Testis (tissue), 3 donors: Measurements from ENCODE around the gene PRPF40A. TPM values are rescaled to one million over a fixed set of nuclear protein-coding genes. Genes with fewer than 3 reads are reported as not detected.
"Not testable (repeated sequence)": the region's sequence is repeated elsewhere in the genome, so short reads cannot be mapped to it uniquely, and the experiment has no call there.

ENCODE experiments used
- DNase-seq: peaks from one replicate; pipeline ENCODE4 v3.0.0-alpha.2; 2019
- H3K27ac ChIP-seq, 2 donors: fragments of 200-600 bp; sonication (generic); one replicate each; pipeline ENCODE4 v1.5.1; 2019
- H3K27me3 ChIP-seq: fragments of 200-600 bp; sonication (generic); one replicate; pipeline ENCODE4 v1.5.1; 2019
- H3K36me3 ChIP-seq: fragments of 200-600 bp; sonication (generic); one replicate; pipeline ENCODE4 v1.5.1; 2017; ENCODE audit warnings: low read depth; ENCODE audit errors: missing control alignments
- H3K4me1 ChIP-seq: fragments of 200-600 bp; sonication (generic); one replicate; pipeline ENCODE4 v1.5.1; 2019
- H3K4me3 ChIP-seq, 2 donors: fragments of 200-600 bp; sonication (generic); one replicate each; pipeline ENCODE4 v1.5.1; 2017 to 2019
- H3K9me3 ChIP-seq: fragments of 200-600 bp; sonication (generic); one replicate; pipeline ENCODE4 v1.5.1; 2017
- POLR2A ChIP-seq: fragments of 450-650 bp; IDR thresholded peaks from one replicate; pipeline ENCODE4 v1.6.1; 2017; ENCODE audit warnings: antibody characterized with exemption, mild to moderate bottlenecking, moderate library complexity
- WGBS, 2 donors: methylation state at CpG; one replicate each; pipeline ENCODE4 v1.1.5; 2018; 5-methylcytosine and 5-hydroxymethylcytosine counted together
- intact Hi-C: fragments of 100-400 bp; cut with DNase I; formaldehyde crosslinking; loops from one replicate; pipeline ENCODE4 v1.15.1; 2023; ENCODE audit warnings: low total_unique reads
- polyA plus RNA-seq: library from polyadenylated mRNA; stranded (reverse); fragments of 350-450 nt; fragmentation: Illumina TruSeq; extraction: RNeasy Lipid Tissue Mini Kit (QIAGEN cat#74804); gene quantifications from one replicate; pipeline ENCODE4 v1.2.3, GENCODE V29; 2014; ENCODE audit warnings: low read depth, low replicate concordance; ENCODE audit not compliant: insufficient read depth
- total RNA-seq, 2 donors: library from RNA; depleted of rRNA; stranded (reverse); fragments of >200 nt; gene quantifications; one replicate each; pipeline ENCODE4 v1.2.3, GENCODE V29; 2016
- TF ChIP-seq, protein P1 (sequence below), 3 experiments: fragments of 450-650 bp in 2 of 3; fragments of 200-600 bp in 1 of 3; sonication (generic) in 1 of 3; IDR thresholded peaks; one replicate each; pipeline ENCODE4 v1.5.1; 2016 to 2019; ENCODE audit warnings: antibody characterized with exemption in 3 of 3, mild to moderate bottlenecking in 2 of 3, moderate library complexity in 1 of 3

The PRPF40A gene
- total and polyA plus RNA-seq, 3 donors from 2014 or later, result 33.1 to 116 (median 107) TPM

DNA sequence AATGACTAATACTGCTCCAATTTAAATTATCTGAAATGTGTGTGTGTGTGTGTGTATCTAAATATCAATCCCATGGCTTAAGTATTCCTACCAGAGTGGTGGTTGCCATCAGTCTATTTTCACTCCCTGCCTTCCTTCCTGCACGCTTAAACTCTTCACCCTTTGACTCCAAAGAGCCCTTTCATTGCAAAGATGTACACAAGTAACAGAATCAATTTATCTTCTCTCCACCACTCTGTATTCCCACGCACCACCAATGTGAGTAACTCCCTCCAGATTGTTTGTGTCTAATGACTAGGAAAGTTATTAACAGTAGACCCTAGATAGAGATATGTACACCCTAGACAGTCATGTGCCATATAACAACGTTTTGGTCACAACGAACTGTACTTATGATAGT lies 44.0 kb upstream of the PRPF40A start:
- WGBS, 2 donors, result 44 to 70% methylated on average over 4 of the region's 4 CpGs
- H3K9me3 ChIP-seq, result no peaks in the 10 kb centered on the region
- TF ChIP-seq, protein P1, sequence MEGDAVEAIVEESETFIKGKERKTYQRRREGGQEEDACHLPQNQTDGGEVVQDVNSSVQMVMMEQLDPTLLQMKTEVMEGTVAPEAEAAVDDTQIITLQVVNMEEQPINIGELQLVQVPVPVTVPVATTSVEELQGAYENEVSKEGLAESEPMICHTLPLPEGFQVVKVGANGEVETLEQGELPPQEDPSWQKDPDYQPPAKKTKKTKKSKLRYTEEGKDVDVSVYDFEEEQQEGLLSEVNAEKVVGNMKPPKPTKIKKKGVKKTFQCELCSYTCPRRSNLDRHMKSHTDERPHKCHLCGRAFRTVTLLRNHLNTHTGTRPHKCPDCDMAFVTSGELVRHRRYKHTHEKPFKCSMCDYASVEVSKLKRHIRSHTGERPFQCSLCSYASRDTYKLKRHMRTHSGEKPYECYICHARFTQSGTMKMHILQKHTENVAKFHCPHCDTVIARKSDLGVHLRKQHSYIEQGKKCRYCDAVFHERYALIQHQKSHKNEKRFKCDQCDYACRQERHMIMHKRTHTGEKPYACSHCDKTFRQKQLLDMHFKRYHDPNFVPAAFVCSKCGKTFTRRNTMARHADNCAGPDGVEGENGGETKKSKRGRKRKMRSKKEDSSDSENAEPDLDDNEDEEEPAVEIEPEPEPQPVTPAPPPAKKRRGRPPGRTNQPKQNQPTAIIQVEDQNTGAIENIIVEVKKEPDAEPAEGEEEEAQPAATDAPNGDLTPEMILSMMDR (IDR thresholded peaks at IDR 0.05), result no peak
- no peak for TF ChIP-seq POLR2A
- H3K4me3 ChIP-seq, result no peak overlapping the region
- no peaks in the 10 kb centered on the region for H3K27me3 ChIP-seq
- no peak overlapping the region for H3K27ac ChIP-seq
- no peak for DNase-seq
- no peaks in the 10 kb centered on the region for H3K36me3 ChIP-seq
- intact Hi-C loops, result no loop called here
- no peaks in the 10 kb centered on the region for H3K4me1 ChIP-seq

DNA sequence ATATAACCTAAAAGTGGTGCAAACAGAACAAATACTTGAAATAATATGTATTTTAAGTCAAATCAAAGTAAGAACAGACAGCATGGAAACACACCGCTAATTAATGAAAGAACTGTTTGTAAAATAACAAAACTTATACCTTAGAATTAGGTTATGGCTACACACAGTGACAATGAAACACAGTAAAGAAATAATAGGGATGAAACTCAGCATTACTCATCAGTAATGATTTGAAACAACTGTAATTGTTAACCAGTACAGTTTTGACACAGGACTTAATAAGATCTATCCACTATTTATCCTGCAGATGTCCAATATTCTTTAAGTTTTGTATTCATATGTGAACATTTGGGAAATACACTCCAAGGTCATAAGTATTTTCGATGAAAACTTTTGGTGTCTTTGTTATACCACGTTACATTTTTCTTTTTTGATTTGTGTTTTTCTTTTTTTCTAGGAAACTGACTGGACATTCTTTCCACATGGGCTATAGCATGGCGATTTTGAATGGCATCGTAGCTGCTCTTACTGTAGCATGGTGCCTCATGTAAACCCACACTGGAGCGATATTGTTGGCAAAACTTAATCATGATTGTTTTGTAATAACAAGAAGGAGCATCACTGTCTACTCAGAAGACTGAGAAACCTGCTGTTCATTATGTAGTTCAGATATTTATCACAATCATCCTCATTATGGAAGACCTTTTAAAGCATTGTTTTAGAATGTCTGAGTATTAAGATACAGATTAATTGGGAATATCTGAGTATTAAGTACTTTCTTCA lies 42.2 kb upstream of the PRPF40A start:
- H3K27ac ChIP-seq, result no peak overlapping the region
- H3K4me1 ChIP-seq, result no peaks in the 10 kb centered on the region
- H3K4me3 ChIP-seq, result no peak overlapping the region
- no peaks in the 10 kb centered on the region for H3K27me3 ChIP-seq
- TF ChIP-seq, protein P1 (IDR thresholded peaks at IDR 0.05), result no peak
- no peak for TF ChIP-seq POLR2A
- no peaks in the 10 kb centered on the region for H3K36me3 ChIP-seq
- intact Hi-C loops, result no loop called here
- H3K9me3 ChIP-seq, result no peaks in the 10 kb centered on the region
- 93 to 95% methylated on average over 6 of the region's 6 CpGs for WGBS, 2 donors
- no peak for DNase-seq

DNA sequence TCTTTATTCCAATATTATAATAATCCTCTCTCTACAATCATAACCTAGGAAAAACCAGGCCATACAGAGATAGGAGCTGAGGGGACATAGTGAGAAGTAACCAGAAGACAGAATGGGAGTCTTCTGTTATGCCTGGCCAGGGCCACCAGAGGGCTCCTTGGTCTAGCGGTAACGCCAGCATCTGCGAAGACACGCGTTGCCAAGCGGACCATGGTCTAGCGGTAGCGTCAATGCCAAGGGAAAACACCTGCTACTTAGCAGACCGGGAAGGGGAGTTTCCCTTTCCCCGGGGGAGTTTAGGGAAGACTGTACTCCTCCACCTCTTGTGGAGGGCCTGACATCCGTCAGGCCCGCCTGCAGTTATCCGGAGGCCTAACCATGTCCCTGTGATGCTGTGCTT lies 37.8 kb upstream of the PRPF40A start:
- no peaks in the 10 kb centered on the region for H3K36me3 ChIP-seq
- no peaks in the 10 kb centered on the region for H3K4me1 ChIP-seq
- no peaks in the 10 kb centered on the region for H3K27me3 ChIP-seq
- intact Hi-C loops, result no loop called here
- no peak for TF ChIP-seq POLR2A
- TF ChIP-seq, protein P1 (IDR thresholded peaks at IDR 0.05), result peak in 1 of 3 experiments; percentile 23
- no peak overlapping the region for H3K4me3 ChIP-seq
- 78 to 81% methylated on average over 13 of the region's 13 CpGs for WGBS, 2 donors
- H3K9me3 ChIP-seq, result no peaks in the 10 kb centered on the region
- peak; percentile 35 for DNase-seq
- H3K27ac ChIP-seq, result no peak overlapping the region

DNA sequence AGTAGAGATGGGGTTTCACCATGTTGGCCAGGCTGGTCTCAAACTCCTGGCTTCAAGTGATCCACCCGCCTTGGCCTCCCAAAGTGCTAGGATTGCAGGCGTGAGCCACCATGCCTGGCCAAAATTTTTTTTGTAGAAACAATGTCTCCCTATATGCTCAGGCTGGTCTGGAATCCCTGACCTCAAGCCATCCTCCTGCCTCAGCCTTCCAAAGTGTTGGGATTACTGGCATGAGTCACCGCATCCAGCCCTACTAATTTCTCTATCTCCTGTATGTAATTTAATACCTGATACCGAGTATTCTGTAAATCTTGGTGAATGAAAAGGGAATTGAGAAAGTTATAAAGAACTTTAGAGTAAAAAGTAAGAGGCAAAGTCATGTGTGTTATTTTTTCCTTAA lies 30.5 kb upstream of the PRPF40A start:
- H3K9me3 ChIP-seq, H3K27me3 ChIP-seq, H3K4me1 ChIP-seq, H3K4me3 ChIP-seq, intact Hi-C loops, DNase-seq, H3K36me3 ChIP-seq: not testable (repeated sequence)
- H3K27ac ChIP-seq, result peak overlapping the region in 1 of 2 donors; percentile 34
- 82 to 83% methylated on average over 4 of the region's 4 CpGs for WGBS, 2 donors

DNA sequence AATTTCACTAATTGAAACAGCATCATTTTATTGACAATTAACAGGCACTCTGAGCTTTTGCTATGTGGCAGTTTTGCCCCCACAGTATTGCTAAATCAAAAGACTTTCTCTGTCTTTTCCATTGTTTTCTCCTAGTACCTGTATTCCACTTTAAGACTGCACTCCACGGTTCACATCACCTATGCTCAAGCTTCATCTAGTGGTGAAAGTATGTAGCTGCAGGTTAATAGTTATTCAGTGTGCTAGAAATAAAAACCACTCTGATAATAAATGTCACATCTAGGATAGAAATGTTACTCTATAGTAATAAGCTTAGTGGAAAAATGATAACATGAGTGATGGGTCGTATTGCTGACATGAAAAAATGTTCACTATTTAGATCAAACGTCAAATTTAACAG lies 25.7 kb upstream of the PRPF40A start:
- Histone ChIP-seq H3K4me1 (no peaks in the 10 kb centered on the region), H3K36me3 (no peaks in the 10 kb centered on the region), H3K27me3 (no peaks in the 10 kb centered on the region), H3K4me3 (no peak overlapping the region), H3K27ac (no peak overlapping the region), H3K9me3 (no peaks in the 10 kb centered on the region)
- intact Hi-C loops, result no loop called here
- WGBS, 2 donors, result 61 to 66% methylated on average over 3 of the region's 3 CpGs
- TF ChIP-seq, protein P1 (IDR thresholded peaks at IDR 0.05), result peak in 1 of 3 experiments; percentile 47
- TF ChIP-seq POLR2A, result no peak
- DNase-seq, result no peak
